NCI-H1417 (cell line): ENCODE results near the gene OTUD7B.
"Not testable (repeated sequence)": the region's sequence is repeated elsewhere in the genome, so short reads cannot be mapped to it uniquely, and the experiment has no call there.

Experiments
- DNase-seq, 3 experiments: peaks; one replicate each; lab custom pipeline; 2025; lab: John Stamatoyannopoulos, UW

Gene OTUD7B

DNA sequence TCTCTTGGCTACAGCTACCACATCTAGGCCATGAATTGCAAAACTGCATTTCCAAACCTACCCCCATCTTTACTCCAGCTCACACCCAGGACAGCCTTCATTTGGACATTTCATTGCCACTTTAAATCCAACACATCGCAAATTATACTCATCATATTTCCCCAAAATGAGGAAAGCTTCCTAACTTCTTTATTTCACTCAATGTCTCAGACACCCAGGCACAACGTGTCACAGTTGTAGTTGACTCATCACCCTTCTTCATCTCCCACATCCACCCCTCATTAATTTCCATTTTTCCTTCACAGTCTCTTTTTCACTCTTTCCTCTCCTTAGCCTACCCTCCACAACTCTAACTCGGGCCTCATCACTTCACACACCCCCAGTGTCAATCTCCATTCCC is 6.7 kb downstream of the OTUD7B start:
- DNase-seq: no peak

DNA sequence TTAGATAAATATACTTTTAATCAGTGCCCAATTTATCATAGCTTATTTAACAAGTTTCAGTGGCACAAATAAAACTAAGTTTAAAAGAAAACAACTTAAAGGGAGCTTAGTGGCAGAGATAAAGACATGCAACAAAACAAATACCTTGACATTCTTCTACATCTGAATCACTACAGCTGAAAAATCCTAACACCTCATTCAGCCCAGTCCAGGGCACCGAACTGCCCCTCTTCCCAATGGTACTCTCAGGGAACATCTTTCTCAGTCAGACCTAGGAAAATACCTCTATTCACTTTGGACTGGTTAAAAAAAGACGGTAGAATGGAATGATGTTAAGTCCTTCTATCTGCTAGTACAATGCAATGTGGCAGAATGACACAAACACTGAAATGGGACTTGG is 8.3 kb downstream of the OTUD7B start:
- no peak for DNase-seq

DNA sequence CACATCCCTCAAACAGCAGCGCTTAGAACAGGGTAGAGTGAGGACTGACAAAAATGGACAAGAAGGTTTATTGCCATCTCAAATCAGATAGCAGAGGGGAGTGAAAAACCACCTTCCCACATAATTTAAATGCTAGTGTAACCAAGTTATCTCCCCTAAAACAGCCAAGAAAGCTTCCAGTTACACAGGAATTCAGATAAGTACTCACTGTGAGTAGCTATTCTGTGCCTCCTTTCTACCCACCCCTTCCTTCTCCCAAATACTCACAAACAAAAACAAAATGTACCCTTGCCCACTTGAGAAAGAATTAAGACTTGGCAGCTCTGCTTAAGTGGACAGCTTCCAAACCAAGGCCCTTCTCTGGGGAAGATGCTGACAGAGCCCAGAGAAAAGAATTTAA is 9.1 kb downstream of the OTUD7B start:
- no peak for DNase-seq

DNA sequence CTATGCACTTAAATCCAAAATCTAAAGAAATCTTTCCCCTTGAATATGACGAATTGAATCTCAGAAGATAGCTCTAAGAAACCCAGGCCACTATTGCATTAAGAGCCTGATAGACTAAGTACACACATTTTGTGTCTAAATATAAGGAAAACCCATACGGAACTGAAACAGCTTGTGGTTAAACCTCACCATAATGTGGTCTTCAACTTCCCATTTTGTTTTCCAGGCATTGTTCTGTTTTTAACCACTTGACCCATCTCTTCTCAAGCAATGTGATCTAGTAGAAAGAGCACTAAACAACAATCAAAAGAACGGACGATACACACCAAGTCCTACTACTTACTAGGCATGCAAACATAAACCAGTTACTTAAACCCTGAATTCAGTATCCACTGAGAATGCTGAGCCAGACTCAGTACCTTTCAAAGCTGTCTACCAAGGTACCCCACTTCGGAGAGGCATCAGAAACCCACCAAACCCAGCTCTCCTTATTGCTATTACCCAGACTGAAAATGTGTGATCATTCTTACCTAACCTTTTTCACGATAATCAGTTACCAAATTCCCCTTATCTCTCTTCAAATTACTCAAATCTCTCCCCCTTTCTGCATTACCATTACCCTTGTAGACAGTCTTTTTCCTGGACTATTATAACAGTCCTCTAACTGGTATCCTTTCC is 12.8 kb downstream of the OTUD7B start:
- no peak for DNase-seq

DNA sequence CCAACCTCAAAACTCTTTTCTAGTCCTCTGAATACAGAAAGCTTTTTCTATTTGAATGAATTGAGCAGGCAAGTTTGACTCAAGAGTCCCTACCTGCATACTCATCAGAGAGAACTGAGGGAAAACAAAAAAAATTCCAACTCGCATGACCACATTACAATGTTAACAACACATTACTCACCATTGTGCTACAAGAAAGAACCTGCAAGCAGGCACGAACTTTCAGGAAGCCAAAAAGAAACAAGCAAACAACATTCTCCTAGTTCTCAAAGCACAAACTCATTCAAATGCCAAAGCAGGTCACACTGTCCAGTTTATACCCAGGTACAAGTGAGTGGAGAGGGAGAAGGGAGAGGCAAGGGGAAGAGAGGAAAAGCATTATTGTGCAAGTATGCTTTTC is 14.6 kb downstream of the OTUD7B start:
- DNase-seq: no peak

DNA sequence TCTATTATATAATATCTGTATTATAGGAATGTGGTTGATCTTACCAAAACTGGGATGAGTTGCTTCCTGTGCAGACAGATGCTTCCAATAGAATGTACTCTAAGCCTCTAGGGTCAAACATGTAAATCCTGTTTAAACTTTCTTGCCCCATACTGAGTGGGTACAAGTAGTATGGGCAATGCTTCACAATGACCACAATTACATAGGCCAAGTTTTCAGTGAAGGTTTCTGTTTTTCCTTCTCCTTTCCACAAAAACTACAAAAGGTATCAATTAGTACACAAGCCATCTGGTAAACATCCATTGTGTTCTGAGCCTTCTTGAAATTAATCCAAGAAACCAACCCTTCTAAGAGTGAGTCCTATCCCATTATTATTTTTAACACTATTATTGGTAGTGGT is 16.8 kb downstream of the OTUD7B start:
- DNase-seq: no peak

DNA sequence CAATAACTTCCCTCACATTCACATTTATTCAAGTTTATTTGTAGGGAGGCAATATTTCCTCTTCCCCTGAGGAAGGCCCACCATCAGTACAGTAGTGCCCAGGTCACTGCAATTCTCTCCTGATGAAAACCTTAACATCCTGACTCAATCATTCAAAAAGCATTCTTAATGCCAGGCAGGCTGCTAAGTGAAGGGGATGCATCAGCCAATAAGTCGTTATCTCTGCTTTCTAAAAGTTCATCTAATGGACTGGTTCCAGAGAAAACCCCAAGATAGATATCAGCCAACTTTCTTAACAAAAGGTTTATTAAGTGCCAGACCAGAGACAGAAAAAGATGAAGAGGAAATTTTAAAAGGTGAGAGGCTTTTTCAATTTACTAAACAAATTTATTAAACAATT is 17.3 kb downstream of the OTUD7B start:
- DNase-seq: no peak

DNA sequence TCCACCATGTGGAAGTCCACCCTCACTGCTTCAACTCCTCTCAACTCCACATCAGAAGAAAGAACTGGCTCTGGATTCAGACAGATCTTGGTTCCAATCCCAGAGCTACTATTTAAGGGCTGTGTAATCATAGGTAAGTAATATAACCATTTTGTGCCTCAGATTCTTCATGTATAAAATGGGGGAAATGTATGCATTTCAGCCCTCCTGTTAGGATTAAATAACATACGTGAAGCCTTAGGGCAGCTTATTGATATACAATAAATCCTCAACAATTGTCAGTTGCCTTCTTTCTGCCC is 23.3 kb downstream of the OTUD7B start:
- no peak for DNase-seq

DNA sequence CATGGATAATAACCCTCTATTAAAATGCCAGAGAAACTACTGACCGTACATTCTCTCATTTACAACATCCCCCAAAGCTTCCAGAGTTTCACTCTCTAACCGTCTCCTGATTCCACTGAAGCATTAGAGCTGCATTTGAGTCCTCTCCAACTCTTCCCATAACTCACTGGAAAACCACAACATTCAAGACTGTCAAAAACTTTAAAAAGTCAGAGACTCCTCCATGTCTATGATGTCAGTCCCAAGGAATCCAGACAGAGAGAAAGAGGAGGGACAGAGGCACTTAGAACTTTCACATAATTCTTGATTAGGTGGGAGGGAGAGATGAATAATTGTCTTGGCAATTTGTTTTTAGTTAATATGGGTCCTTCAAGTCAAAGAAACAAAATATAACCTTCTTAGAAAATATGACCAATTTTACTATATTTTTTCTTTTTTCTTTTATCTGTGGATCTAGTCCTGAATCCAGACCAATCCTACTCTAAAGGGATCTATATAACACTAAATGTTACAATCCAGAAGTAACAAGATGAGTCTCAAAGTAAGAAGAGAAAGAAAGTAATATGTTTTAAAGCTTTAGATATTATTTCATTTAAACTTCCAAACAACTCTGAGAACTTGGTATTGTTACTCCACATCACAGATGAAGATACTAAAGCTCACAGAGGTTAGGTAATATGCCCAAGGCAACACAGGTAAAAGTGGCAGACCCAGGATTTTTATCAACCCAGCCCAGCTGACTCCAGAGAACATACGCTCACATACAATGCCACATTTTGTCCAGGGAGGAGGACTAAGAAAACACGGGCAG is 23.8 kb downstream of the OTUD7B start:
- DNase-seq: no peak

DNA sequence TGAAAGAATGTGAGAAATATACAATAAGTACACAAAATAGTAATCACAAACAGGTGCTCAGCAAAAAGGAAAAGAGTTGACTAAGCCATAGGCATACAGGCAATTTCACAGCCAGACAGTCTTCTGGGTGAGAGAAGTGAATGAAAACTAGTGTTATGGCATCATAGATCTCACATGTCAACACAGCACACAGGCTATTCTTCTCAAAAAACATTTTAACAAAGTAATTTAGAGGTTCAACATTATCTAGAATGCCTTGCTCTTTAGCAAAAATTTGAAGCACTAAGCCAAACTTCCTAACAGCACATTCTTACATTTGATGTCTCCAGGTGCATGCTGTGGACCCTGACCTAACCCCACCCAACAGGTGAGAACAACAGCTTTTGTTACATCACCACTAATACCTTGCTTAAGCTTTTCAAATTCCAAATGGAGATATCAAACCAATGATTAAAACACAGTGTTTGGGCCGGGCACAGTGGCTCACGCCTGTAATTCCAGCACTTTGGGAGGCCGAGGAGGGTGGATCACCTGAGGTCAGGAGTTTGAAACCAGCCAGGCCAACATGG is 30.5 kb downstream of the OTUD7B start:
- DNase-seq: no peak

DNA sequence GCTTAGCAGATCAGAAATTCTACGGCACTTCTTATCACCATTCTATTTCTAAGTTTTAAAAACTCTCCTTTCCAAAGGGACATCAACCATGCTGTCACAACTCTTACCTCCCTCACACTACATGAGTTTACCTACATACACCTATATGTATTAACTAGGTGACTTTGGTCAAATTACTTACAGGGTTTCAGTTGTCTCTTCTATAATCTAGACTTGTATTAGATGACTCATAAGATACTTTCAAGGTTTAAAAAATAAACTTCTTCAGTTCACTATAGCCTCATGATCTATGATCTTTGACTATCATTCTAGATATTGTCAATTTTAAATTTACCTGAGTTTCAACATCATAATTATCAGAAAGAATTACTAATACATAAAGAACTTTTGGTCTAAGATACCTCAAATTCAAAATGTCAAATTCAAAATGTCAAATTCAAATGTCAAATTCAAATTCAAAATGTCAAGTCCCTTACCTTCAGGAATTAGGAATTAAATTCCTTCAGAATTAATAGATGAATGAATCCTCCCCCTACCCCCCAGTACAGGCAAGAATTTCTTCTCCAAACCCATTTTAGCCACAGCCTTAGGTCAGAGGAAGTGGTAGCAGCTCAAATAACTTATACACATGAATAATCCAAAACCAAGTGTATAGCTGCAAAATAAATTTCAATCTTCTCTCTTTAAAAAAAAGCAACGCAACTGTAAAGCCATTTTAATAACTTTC is 31.1 kb downstream of the OTUD7B start:
- DNase-seq: no peak

DNA sequence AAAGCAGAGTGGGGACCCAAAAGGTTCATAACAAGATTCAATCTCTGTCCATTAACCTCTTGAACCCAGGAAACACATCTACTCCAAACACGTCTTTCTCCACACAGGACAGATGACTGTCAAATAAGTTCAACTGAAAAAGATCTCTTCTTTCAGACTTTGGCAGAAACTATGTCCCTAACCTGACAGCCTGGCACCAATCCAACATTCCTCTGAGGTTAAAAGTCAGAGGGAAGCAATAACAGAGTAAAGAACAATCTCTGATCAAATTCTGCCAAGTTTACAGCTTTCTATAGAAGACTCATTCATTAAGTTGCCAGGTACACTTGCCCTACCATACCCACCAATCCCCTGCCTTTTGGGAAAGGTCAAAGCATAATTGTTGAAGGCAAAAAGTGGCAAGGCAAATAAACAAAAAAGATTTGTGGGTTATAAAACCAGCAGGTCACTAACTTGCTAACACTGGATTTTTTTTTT is 31.9 kb downstream of the OTUD7B start:
- DNase-seq: no peak

DNA sequence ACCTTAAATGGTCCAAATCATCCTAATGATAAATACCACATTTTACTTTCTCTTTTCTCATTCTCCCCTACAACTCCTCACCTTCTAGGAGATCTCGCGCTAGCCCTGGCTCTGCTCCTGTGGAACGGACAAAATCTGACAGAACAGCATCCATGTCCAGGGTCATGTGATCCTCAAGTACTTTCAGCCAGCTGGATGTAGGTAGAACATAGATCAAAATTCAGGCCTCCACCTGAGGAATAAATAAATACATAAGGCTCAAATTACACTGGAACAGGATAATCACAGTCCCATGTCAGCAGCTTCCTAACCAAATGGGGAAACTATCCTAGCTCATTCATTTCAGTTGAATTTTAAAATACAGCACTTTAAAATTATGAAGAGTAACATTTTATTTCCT is 33.2 kb downstream of the OTUD7B start:
- DNase-seq: peak; percentile 19 to 94 (median 77)

DNA sequence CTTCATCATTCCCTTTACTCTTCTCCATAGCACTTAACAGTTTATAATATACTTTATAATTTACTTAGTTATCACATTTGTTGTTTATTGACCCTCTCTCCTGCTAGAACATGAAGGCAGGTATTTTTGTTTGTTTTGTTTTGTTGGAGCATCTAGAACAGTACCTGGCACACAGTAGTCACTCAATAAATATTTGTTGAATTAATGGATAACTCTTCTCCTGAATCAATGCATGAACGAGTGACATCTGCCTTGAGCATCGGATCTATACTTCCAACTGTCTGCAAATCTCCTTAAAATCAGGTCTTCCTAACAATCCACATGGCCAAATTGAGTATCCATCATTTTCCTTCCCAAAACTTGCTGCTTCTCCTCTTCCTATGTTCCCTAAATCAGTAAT is 38.0 kb downstream of the OTUD7B start:
- no peak for DNase-seq

DNA sequence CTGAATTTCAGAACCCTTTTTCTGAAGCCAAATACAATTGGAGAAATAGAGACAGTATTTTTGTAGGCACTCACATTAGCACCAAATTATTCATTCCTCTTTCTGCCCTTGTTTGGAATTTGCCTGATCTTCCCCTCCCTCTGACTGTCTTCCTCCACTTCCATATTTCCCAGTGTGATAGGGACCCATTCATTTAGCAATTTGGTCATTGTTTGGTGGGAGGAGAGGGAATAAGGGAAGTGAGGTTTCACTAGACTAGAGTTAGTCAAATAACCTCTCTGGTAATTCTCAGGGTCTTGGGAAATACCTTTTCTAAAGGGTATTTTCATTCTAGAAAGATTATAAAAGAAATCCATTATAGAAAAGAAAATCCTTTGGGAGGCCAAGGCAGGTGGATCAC is 42.9 kb downstream of the OTUD7B start:
- DNase-seq: no peak

DNA sequence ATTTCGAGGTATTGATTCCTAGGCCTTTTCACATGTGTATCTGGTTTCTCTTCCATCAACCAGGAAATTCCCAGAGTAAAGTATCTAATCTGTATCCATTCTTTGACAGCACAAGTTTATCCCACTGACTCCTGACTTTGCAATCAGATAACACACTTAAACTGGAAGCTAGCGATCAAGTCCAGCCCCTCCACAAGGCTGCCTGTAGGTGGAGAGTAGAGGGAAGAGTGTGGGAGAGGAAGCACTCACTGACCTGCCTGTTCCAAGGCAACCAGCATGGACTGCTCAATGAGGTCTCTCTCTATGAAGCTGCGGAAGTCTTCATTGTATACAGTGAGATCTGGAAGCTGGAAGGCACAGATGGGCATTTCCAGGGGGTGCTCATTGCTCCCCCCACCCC is 43.5 kb downstream of the OTUD7B start:
- no peak for DNase-seq

DNA sequence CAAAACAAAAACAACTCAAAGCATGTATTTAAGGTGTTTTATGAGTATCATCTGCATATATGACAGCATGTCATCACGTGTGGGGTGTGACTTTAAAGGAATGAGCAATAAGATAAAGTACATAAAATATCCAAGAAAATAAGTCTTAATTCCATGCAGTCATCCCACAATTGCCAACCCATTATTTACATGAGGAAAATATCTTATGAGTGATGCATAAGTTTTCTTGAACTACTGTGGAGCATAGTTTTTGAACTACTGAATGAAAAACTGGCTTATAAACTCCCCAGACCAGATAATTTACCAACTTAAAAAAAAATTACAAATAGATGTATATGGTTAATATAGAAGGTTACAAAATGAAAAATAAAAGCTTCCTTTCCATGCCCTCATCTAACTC is 44.1 kb downstream of the OTUD7B start:
- no peak for DNase-seq

DNA sequence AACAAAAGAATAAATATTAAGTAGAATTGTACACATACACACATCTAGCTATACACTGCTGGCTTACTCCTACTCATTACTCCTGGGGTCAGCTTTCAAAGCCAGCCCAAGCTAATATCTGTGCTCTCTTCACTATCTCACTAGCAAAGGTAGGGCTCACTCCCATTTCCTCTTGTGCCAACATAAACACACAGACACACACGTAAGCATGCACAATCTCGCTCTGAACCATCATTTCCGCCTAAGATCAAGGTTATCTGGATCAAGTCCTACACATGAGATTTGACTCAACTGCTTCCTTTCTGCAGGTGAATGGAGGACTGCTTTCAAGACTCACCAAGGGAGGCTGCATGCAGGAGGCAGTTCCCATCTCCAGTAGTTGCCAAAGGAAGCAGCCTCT is 45.1 kb downstream of the OTUD7B start:
- no peak for DNase-seq

DNA sequence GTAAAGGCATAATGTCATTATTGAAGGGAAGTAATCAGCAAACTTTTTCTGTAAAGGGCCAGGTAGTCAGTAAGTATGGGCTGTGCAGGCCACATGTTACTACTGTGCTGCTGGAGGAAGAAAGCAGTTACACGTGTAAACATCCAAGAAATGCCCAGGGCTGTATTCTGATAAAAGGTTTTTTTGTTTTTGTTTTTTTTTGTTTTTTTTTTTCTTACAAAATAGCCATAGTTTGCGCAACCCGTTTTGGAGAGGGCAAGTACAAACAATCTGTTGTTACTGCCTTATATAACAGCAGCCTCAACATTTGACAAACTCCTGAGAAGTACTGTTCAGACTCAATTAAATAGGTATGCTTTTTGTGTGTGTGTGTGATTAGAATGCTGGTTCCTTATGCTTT is 47.2 kb downstream of the OTUD7B start:
- DNase-seq: no peak

DNA sequence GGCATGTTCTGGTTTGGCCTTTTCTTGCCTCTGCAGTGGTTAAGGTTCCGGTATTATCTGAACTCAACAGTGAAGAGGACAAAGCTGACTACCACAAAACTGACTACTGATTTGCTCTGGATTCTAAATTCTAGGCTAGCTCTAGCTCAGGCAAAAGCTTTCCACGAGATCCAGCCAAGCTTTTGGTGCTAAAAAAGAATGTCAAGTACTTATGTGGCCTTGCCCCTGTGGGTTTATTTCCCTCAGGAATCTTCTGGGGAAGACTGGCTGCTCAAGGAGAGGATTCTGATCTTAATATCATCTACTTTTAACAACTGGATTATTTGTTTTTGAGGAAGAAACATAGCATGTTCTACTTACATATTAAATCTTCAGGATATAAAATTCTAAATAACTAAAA is 47.8 kb downstream of the OTUD7B start:
- no peak for DNase-seq

DNA sequence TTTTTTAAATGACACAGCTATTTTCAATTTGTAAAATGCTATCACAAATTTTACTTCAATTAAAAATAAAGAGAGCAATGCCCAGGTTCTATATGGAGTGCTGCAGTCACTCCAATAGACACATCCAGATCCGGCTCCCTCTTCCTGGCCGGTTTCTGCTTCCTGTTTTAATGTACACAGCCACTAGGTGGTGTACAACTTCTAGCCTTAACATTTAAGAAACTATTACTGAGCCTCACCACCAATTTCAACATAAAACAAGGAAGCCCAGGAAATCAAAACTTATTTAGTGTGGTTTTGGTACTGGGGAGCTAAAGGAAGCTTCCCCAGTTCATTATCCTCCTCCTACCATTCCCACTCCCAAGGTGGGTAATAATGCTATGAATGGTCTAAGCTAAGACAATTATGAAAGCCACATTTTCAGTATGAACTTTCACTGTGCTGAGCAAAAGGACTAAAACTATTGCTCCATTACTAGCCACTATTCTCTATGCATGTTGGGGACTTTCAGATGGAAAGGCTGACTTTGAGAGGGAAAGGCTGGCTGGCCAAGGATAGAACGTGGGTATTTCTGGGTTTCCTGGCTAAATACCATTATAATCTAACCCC is 48.4 kb downstream of the OTUD7B start:
- DNase-seq: peak; percentile 62 to 85 (median 79)

DNA sequence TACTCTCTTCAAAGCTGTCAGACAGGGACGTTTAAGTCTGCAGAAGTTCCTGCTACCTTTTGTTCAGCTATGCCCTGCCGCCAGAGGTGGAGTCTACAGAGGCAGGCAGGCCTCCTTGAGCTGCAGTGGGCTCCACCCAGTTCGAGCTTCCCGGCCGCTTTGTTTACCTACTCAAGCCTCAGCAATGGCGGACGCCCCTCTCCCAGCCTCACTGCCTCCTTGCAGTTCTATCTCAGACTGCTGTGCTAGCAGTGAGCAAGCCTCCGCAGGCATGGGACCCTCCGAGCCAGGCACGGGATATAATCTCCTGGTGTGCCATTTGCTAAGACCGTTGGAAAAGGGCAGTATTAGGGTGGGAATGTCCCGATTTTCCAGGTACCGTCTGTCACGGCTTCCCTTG is 53.0 kb downstream of the OTUD7B start:
- DNase-seq: not testable (repeated sequence)
